Gastroesophageal sphincter (tissue), 4 donors: ENCODE results near the gene PRKN. TPM values are rescaled to one million over a fixed set of nuclear protein-coding genes. Genes with fewer than 3 reads are reported as not detected.

ENCODE experiments used
- ATAC-seq: fragments of 150-250 bp; one replicate; pipeline ENCODE4 v1.9.1; 2016; ENCODE audit warnings: mild to moderate bottlenecking, moderate library complexity
- H3K27ac ChIP-seq, 4 donors: fragments of 200-600 bp; sonication (generic) in 3 of 4; 1 replicate in 3 of 4; 2 replicates in 1 of 4; pipeline ENCODE4 v1.5.1; 2016 to 2019
- H3K27me3 ChIP-seq: fragments of 200-600 bp; sonication (generic); one replicate; pipeline ENCODE4 v1.5.1; 2019
- H3K36me3 ChIP-seq, 2 donors: fragments of 200-600 bp; sonication (generic); one replicate each; pipeline ENCODE4 v1.5.1; 2019; ENCODE audit warnings: control low read depth in 1 of 2
- H3K4me1 ChIP-seq, 3 donors: fragments of 200-600 bp; sonication (generic); 1 replicate in 2 of 3; 2 replicates in 1 of 3; pipeline ENCODE4 v1.5.1; 2016 to 2019; ENCODE audit warnings: control low read depth in 2 of 3
- H3K4me3 ChIP-seq, 2 donors: fragments of 200-600 bp; sonication (generic); one replicate each; pipeline ENCODE4 v1.5.1; 2019; ENCODE audit warnings: mild to moderate bottlenecking in 1 of 2, moderate library complexity in 1 of 2
- H3K9me3 ChIP-seq, 3 donors: fragments of 200-600 bp; sonication (generic); one replicate each; pipeline ENCODE4 v1.5.1; 2017 to 2019; ENCODE audit warnings: control low read depth in 2 of 3
- EP300 ChIP-seq: sonication (generic); formaldehyde crosslinking; IDR thresholded peaks from one replicate; pipeline ENCODE4 v1.6.1; 2017; ENCODE audit warnings: antibody characterized with exemption, mild to moderate bottlenecking
- POLR2A ChIP-seq, 2 donors: fragments of 450-650 bp; IDR thresholded peaks; one replicate each; pipeline ENCODE4 v1.6.1; 2017; ENCODE audit warnings: antibody characterized with exemption in 2 of 2, mild to moderate bottlenecking in 2 of 2, moderate library complexity in 1 of 2
- POLR2AphosphoS5 ChIP-seq: sonication (generic); formaldehyde crosslinking; IDR thresholded peaks from one replicate; pipeline ENCODE4 v1.6.1; 2017; ENCODE audit warnings: antibody characterized with exemption
- WGBS, 2 donors: methylation state at CpG; one replicate each; pipeline ENCODE4 v1.1.5; 2018; ENCODE audit warnings: low coverage in 1 of 2; 5-methylcytosine and 5-hydroxymethylcytosine counted together
- total RNA-seq, 4 donors: library from RNA; depleted of rRNA; stranded (reverse); fragments of >200 nt; gene quantifications; one replicate each; pipeline ENCODE4 v1.1.0, GENCODE V29; 2016
- TF ChIP-seq, protein P1 (sequence below), 4 experiments: fragments of 200-600 bp in 2 of 4; fragments of 450-650 bp in 2 of 4; sonication (generic) in 1 of 4; IDR thresholded peaks; one replicate each; pipeline ENCODE4 v1.5.1; 2017 to 2019; ENCODE audit warnings: antibody characterized with exemption in 4 of 4, mild to moderate bottlenecking in 2 of 4, moderate library complexity in 2 of 4

Gene PRKN
- total RNA-seq, 4 donors from 2014 or later = 8.4 to 58.6 (median 25.8) TPM

DNA sequence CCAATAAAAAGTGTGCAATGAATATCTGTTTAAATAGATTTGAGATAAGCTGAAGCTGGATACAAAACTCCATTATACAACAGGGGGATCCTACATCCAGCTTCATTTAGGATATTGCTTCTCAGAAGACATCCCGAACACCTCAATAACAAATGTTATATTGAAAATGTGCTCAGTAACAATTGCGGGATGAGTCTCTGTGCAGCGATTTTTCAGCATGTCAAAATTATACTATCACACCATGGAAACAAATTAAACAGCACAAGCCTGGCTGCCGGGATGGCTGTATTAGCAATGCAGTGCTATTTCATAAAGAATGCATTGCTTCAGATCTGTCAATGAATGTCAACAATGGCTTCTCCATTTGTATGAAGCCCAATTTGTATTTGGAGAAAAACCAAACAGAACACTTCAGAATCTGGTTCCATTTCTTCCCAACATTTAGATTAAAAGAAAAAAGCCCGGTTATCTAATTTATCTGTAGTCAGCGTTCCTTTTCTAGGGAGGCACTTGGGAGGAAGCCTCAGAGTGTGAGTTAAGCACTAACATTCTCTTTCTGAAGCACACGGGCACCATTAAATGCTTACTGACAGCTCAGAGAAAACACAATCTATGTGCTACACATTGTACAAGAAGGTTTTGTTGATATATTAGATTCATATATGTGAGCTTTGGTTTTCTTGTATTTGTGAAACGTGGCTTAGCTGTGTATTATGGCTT is 1142.8 kb downstream of the PRKN start:
- TF ChIP-seq POLR2A (IDR thresholded peaks at IDR 0.05) = no peak
- TF ChIP-seq EP300 = no peak
- TF ChIP-seq, protein P1, sequence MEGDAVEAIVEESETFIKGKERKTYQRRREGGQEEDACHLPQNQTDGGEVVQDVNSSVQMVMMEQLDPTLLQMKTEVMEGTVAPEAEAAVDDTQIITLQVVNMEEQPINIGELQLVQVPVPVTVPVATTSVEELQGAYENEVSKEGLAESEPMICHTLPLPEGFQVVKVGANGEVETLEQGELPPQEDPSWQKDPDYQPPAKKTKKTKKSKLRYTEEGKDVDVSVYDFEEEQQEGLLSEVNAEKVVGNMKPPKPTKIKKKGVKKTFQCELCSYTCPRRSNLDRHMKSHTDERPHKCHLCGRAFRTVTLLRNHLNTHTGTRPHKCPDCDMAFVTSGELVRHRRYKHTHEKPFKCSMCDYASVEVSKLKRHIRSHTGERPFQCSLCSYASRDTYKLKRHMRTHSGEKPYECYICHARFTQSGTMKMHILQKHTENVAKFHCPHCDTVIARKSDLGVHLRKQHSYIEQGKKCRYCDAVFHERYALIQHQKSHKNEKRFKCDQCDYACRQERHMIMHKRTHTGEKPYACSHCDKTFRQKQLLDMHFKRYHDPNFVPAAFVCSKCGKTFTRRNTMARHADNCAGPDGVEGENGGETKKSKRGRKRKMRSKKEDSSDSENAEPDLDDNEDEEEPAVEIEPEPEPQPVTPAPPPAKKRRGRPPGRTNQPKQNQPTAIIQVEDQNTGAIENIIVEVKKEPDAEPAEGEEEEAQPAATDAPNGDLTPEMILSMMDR (IDR thresholded peaks at IDR 0.05) = no peak
- no peak for TF ChIP-seq POLR2AphosphoS5
- Histone ChIP-seq H3K9me3 (no peaks in the 10 kb centered on the region), H3K4me1 (no peaks in the 10 kb centered on the region), H3K36me3 (no peaks in the 10 kb centered on the region), H3K27ac (no peak overlapping the region), H3K4me3 (no peak overlapping the region), H3K27me3 (no peaks in the 10 kb centered on the region)
- WGBS, 2 donors = 25 to 63% methylated on average over 8 of the region's 8 CpGs
- no peak for ATAC-seq

DNA sequence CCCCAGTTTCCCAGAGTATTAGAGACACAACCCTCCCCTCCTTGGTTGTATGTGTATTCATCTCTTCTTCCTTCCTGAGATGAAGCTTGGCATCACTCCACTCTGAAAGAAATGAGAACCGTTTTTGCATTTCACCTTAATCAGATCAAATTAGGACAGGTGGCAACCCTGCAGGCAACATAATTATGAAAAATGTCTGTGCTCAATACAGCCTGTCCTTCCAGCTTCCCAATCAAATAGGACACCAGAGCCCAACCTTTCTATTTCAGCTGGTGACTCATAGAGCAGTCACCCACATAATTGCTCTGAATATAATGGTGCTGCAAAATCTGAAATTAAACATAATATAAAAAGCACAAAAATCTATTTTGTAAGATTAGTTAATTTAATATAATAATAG is 1143.5 kb downstream of the PRKN start:
- H3K27me3 ChIP-seq = no peaks in the 10 kb centered on the region
- ATAC-seq = no peak
- WGBS, 2 donors = 10% methylated on average over 1 of the region's 1 CpG; no CpG with 5 or more reads in 1 of the 2 donors

DNA sequence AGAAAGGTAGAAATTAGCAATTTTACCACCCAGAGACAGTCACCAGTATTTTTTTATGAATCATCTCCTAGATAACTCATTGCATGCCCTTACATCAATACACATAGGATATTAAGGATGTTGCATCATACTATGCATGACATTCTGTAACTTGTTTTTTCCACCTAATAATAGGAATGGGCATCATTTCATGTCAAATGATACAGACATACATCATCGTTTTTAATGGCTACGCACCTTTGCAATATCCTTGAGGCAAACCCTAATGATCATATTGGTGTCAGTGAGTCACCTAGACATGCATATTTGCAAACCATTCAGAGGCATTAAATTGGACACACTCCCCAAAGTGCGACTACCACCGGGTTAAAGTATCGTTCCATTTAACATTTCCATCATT is 1144.0 kb downstream of the PRKN start:
- H3K27ac ChIP-seq = no peak overlapping the region
- no peak overlapping the region for H3K4me3 ChIP-seq
- ATAC-seq = no peak
- whole genome bisulfite sequencing, 2 donors = 96 to 100% methylated on average over 5 of the region's 5 CpGs
- H3K4me1 ChIP-seq = no peaks in the 10 kb centered on the region
- H3K9me3 ChIP-seq = no peaks in the 10 kb centered on the region
- no peaks in the 10 kb centered on the region for H3K36me3 ChIP-seq
- no peaks in the 10 kb centered on the region for H3K27me3 ChIP-seq
- TF ChIP-seq POLR2AphosphoS5 (no peak), POLR2A (IDR thresholded peaks at IDR 0.05) (no peak), EP300 (no peak)
- TF ChIP-seq, protein P1 (IDR thresholded peaks at IDR 0.05) = no peak

More for the DNA sequence above, 1143.5 kb downstream of the PRKN start:
- Histone ChIP-seq H3K9me3 (no peaks in the 10 kb centered on the region), H3K27ac (no peak overlapping the region), H3K4me3 (no peak overlapping the region), H3K4me1 (no peaks in the 10 kb centered on the region), H3K36me3 (no peaks in the 10 kb centered on the region)
- TF ChIP-seq, protein P1 (IDR thresholded peaks at IDR 0.05) = no peak
- no peak for TF ChIP-seq POLR2A (IDR thresholded peaks at IDR 0.05)
- TF ChIP-seq EP300 = no peak
- no peak for TF ChIP-seq POLR2AphosphoS5

DNA sequence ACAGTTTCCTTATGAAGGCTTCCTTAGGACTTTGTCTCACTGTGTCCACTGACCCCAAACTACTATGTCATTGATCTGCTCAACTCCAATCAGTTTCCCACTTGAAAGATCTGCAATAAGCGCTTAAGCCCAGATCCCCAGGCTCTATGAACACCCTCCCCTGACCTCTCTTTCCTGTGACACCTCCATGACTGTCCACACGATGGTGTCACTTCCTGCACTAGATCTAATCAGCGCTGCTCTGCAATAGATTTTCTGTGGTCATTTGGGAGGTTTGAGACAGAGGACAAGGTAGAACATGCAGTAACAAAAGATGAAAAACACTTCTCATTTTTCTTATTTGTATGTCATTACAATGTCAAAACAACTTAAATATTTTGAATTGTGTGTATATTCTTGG is 1149.1 kb downstream of the PRKN start:
- ATAC-seq = no peak
- H3K27me3 ChIP-seq = no peaks in the 10 kb centered on the region
- H3K27ac ChIP-seq = no peak overlapping the region
- 56 to 59% methylated on average over 2 to 3 of the region's 3 CpGs for WGBS, 2 donors
- TF ChIP-seq EP300 = no peak
- TF ChIP-seq POLR2A (IDR thresholded peaks at IDR 0.05) = no peak
- TF ChIP-seq POLR2AphosphoS5 = no peak
- TF ChIP-seq, protein P1 (IDR thresholded peaks at IDR 0.05) = no peak
- H3K9me3 ChIP-seq = no peaks in the 10 kb centered on the region
- no peak overlapping the region for H3K4me3 ChIP-seq
- no peaks in the 10 kb centered on the region for H3K36me3 ChIP-seq
- H3K4me1 ChIP-seq = no peaks in the 10 kb centered on the region

DNA sequence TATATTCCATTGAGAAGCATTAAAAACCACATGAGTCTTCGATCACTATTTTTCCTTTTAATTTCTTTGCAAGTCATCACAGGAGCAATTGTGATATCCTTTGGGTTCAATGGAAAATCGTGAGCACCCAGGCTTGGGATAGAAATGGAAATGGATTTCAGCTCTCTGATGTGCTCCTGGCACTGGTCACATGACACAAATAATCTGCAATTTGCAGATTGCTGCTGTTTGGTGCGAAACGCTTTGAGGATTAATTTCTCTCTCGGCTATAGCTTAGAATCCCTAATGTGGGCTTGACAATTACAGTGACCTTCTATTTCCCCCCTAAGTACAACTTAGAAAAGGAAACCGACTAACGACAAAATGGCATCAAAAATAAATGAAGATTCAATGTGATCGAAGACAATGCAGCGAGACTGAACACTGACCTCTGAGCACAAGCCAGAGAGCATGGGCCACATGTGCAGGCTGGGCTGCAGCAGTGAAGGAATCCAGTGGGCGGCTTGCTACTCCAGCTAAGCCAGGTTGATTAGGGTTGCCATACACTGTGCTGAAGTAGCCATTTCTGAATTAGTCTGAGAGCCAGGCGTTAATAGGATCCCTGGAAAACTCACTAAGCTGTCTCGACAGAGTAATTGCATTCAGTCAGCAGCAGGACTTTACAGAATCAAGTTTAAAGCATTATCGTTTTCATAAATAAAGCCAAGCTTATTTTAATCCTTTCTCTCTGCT is 1151.9 kb downstream of the PRKN start:
- ATAC-seq = no peak
- Histone ChIP-seq H3K4me3 (no peak overlapping the region), H3K27me3 (no peaks in the 10 kb centered on the region), H3K9me3 (no peaks in the 10 kb centered on the region), H3K27ac (no peak overlapping the region), H3K36me3 (no peaks in the 10 kb centered on the region), H3K4me1 (no peaks in the 10 kb centered on the region)
- 64 to 65% methylated on average over 12 to 13 of the region's 13 CpGs for WGBS, 2 donors
- TF ChIP-seq, protein P1 (IDR thresholded peaks at IDR 0.05) = no peak
- TF ChIP-seq POLR2A (IDR thresholded peaks at IDR 0.05) = no peak
- no peak for TF ChIP-seq EP300
